Mucosa of descending colon (tissue), 3 donors: ENCODE data around the gene CDR2. TPM values are rescaled to one million over a fixed set of nuclear protein-coding genes. Genes with fewer than 3 reads are reported as not detected.
"Not testable (repeated sequence)": the region's sequence is repeated elsewhere in the genome, so short reads cannot be mapped to it uniquely, and the experiment has no call there.

ENCODE experiments used
- ATAC-seq: fragments of 200-7000 bp; cut with Tn5 transposase; one replicate; pipeline ENCODE4 v1.9.1; 2020; ENCODE audit warnings: mild to moderate bottlenecking, moderate library complexity
- DNase-seq, 3 donors: peaks; one replicate each; pipeline ENCODE4 v3.0.0-alpha.2; 2020
- H3K36me3 ChIP-seq: fragments of 200-600 bp; one replicate; pipeline ENCODE4 v1.8.0; 2021; ENCODE audit warnings: low read depth, mild to moderate bottlenecking
- H3K4me1 ChIP-seq: fragments of 200-600 bp; one replicate; pipeline ENCODE4 v1.8.0; 2021; ENCODE audit warnings: low read depth, mild to moderate bottlenecking
- H3K4me3 ChIP-seq: fragments of 200-600 bp; one replicate; pipeline ENCODE4 v1.8.0; 2021; ENCODE audit warnings: mild to moderate bottlenecking
- H3K9me3 ChIP-seq: fragments of 200-600 bp; one replicate; pipeline ENCODE4 v1.8.0; 2021; ENCODE audit warnings: mild to moderate bottlenecking
- intact Hi-C, 2 donors: fragments of 100-400 bp; cut with DNase I in 1 of 2; cut with micrococcal nuclease in 1 of 2; formaldehyde crosslinking; loops; one replicate each; pipeline versions ENCODE4 v1.11.0 to v1.11.1; 2022; cut with DNase I, micrococcal nuclease
- total RNA-seq, 3 donors: library from RNA; stranded (reverse); fragmentation: NEBNext Ultra II Directional in 2 of 3; extraction: Animal tissue kit (Norgen Biotek cat#: 25700) in 2 of 3; gene quantifications; one replicate each; pipeline versions ENCODE4 v1.2.1 to v1.2.4, GENCODE V29; 2021 to 2023
- TF ChIP-seq, protein P1 (sequence below): fragments of 200-600 bp; IDR thresholded peaks from one replicate; pipeline ENCODE4 v1.8.0; 2022; ENCODE audit warnings: antibody characterized with exemption, mild to moderate bottlenecking
- donor health status: DM: no; HTN: no; CAD: no; lungs with moderate emphysema.
- donor health status: DM: no; HTN: no; CAD: no.
- donor health status: DM: no; HTN: yes; CAD: no.

Gene CDR2
- total RNA-seq, 3 donors from 2014 or later: 23.8 to 30.4 (median 26.3) TPM

DNA sequence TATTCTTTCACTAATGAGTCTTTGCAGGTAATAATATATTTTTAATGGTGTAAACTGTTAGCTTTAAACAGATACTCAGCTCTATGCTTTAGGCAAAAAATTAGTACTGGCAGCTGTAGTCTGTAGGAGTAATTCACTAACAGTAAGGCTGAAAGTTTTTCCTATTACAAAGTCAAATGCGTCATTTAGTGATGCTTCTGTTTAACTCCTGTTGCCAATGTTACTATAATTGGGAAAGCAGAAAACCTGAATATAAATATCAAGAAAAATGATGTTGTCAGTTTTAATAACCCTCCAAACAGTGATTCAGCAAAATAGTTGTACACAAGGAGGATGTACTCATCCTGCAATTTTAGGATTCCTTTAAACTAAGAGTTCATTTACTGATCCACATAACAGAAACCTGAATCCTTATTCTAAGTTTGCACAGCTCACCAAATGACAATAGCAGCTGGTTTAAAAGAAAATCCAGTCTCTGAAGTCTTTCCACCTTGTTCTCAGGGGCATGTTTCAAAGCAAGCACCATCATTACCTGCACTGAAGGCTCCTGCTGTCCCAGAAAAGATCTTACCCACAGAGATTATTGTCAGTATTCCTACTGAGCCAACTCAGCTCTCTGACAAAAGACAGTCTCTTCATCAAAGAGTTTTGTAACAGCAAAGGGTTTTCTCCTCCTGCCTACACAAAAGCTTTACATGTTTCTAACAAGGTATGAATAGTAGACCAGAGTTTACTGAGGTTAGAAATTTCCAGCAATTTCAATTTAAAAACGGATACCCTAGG is 4.2 kb downstream of the CDR2 start:
- no peak for ATAC-seq
- intact Hi-C loops: no loop called here
- TF ChIP-seq, protein P1, sequence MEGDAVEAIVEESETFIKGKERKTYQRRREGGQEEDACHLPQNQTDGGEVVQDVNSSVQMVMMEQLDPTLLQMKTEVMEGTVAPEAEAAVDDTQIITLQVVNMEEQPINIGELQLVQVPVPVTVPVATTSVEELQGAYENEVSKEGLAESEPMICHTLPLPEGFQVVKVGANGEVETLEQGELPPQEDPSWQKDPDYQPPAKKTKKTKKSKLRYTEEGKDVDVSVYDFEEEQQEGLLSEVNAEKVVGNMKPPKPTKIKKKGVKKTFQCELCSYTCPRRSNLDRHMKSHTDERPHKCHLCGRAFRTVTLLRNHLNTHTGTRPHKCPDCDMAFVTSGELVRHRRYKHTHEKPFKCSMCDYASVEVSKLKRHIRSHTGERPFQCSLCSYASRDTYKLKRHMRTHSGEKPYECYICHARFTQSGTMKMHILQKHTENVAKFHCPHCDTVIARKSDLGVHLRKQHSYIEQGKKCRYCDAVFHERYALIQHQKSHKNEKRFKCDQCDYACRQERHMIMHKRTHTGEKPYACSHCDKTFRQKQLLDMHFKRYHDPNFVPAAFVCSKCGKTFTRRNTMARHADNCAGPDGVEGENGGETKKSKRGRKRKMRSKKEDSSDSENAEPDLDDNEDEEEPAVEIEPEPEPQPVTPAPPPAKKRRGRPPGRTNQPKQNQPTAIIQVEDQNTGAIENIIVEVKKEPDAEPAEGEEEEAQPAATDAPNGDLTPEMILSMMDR: no peak
- no peaks in the 10 kb centered on the region for H3K36me3 ChIP-seq
- no peaks in the 10 kb centered on the region for H3K9me3 ChIP-seq
- H3K4me3 ChIP-seq: no peak overlapping the region
- no peak for DNase-seq
- peaks cover 51% of the 10 kb centered on the region for H3K4me1 ChIP-seq

- peak in 1 of 3 donors; percentile 29 for DNase-seq
- intact Hi-C loops: no loop called here
- TF ChIP-seq, protein P1: no peak
- ATAC-seq: peak; percentile 25
- H3K36me3 ChIP-seq: no peaks in the 10 kb centered on the region
- H3K4me1 ChIP-seq: peaks cover 51% of the 10 kb centered on the region
- no peaks in the 10 kb centered on the region for H3K9me3 ChIP-seq
- no peak overlapping the region for H3K4me3 ChIP-seq
These were observed 5.1 kb downstream of the CDR2 start for GRCh38 chr16:22369221-22369811.

DNA sequence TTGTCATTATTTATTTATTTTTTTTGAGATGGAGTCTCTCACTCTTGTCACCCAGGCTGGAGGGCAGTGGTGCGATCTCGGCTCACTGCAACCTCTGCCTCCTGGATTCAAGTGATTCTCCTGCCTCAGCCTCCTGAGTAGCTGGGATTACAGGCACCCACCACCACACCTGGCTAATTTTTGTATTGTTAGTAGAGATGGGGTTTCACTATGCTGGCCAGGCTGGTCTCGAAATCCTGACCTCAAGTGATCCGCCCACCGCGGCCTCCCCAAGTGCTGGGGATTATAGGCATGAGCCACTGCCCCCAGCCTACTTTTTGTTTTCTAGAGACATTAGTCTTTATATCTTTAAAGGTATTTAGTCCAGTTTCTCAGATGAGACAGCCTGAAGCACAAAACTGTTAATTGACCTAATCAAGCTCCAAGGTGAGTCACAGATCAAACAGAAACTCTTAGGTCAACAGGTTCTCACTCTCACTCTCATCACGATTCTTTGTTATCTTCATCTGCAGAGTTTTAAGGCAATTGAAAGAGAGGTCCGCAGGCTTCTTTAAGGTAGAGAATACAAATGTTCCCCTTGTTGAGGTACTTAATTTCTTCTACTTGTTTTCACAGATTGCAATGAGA is 6.1 kb downstream of the CDR2 start:
- peaks cover 48% of the 10 kb centered on the region for H3K4me1 ChIP-seq
- peak; percentile 32 for ATAC-seq
- DNase-seq, H3K9me3 ChIP-seq, H3K36me3 ChIP-seq, intact Hi-C loops, H3K4me3 ChIP-seq: not testable (repeated sequence)

DNA sequence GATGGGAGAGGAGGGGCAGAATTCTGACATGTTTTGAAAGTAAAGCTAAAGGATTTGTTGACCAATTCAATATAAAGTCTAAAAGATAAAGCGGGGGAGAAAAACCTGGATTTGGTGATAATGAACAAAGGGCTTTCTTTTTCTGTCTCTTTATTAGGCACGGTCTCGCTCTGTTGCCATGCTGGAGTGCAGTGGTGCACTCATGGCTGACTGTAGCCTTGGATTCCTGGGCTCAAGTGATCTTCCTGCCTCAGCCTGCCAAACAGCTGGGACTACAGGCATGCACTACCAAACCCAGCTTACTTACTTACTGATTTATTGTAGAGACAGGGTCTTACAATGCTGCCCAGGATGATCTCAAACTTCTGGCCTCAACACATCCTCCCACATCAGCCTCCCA is 7.5 kb downstream of the CDR2 start:
- H3K4me1 ChIP-seq: peaks cover 34% of the 10 kb centered on the region
- ATAC-seq: no peak
- H3K4me3 ChIP-seq: no peak overlapping the region
- no peaks in the 10 kb centered on the region for H3K36me3 ChIP-seq
- no peak for DNase-seq
- TF ChIP-seq, protein P1: no peak
- intact Hi-C loops: no loop called here
- H3K9me3 ChIP-seq: no peaks in the 10 kb centered on the region

- intact Hi-C loops: no loop called here
- Histone ChIP-seq H3K36me3 (no peaks in the 10 kb centered on the region), H3K9me3 (no peaks in the 10 kb centered on the region), H3K4me1 (peaks cover 32% of the 10 kb centered on the region), H3K4me3 (no peak overlapping the region)
- TF ChIP-seq, protein P1: no peak
- DNase-seq: no peak
- ATAC-seq: no peak
These were observed 8.0 kb downstream of the CDR2 start for GRCh38 chr16:22366371-22366770.

DNA sequence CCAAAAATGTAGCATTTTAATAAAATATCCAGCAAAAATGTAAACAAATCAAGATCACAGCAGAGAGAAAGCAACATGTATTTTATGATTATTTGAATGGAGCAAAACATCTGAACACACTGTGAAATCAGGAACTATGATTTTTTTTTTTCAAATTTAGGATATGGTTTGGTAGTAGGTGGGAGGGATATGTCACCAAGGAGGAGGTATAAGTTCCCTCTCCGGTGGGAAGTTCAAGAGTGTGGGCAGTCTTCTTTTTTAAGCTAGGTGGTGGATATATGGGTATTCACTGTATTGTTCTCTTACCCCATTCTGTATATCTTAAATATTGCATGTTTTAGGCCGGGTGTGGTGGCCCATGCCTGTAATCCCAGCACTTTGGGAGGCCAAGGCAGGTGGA is 10.2 kb downstream of the CDR2 start:
- intact Hi-C loops: no loop called here
- DNase-seq (no peak), ATAC-seq (no peak)
- Histone ChIP-seq H3K4me3 (no peak overlapping the region), H3K9me3 (no peaks in the 10 kb centered on the region), H3K36me3 (no peaks in the 10 kb centered on the region), H3K4me1 (peaks cover 16% of the 10 kb centered on the region)
- TF ChIP-seq, protein P1: no peak
